Adrenal gland (tissue), 12 donors: ENCODE data around the gene UBXN2A. TPM values are rescaled to one million over a fixed set of nuclear protein-coding genes. Genes with fewer than 3 reads are reported as not detected.
"Not testable (repeated sequence)": the region's sequence is repeated elsewhere in the genome, so short reads cannot be mapped to it uniquely, and the experiment has no call there.

Source experiments
- DNase-seq, 7 donors: peaks; one replicate each; pipeline ENCODE4 v3.0.0-alpha.2; 2019 to 2020
- H3K27ac ChIP-seq, 5 donors: fragments of 200-600 bp; sonication (generic) in 4 of 5; 1 replicate in 3 of 5; 2 replicates in 2 of 5; pipeline versions ENCODE4 v1.5.1 to v1.8.0; 2016 to 2020; ENCODE audit warnings: mild to moderate bottlenecking in 1 of 5
- H3K27me3 ChIP-seq: fragments of 200-600 bp; 2 replicates; pipeline ENCODE4 v1.8.0; 2021
- H3K36me3 ChIP-seq, 2 donors: fragments of 200-600 bp; replicated peaks in 1 of 2; 1 replicate in 1 of 2; 2 replicates in 1 of 2; pipeline versions ENCODE4 v1.5.1 to v1.8.0; 2018 to 2022
- H3K4me1 ChIP-seq, 2 donors: fragments of 200-600 bp; replicated peaks in 1 of 2; 1 replicate in 1 of 2; 2 replicates in 1 of 2; pipeline versions ENCODE4 v1.5.1 to v1.8.0; 2018 to 2021
- H3K4me3 ChIP-seq, 4 donors: fragments of 200-600 bp; sonication (generic) in 3 of 4; one replicate each; pipeline ENCODE4 v1.5.1; 2016 to 2018
- H3K9me3 ChIP-seq, 3 donors: fragments of 200-600 bp; sonication (generic) in 1 of 3; replicated peaks in 1 of 3; 1 replicate in 2 of 3; 2 replicates in 1 of 3; pipeline versions ENCODE4 v1.5.1 to v1.8.0; 2016 to 2021
- CTCF ChIP-seq, 6 experiments: fragments of 450-650 bp in 4 of 6; fragments of 200-600 bp in 2 of 6; sonication (generic) in 1 of 6; IDR thresholded peaks; 1 replicate in 5 of 6; 2 replicates in 1 of 6; pipeline versions ENCODE4 v1.5.1 to v1.8.0; 2016 to 2021; ENCODE audit warnings: antibody characterized with exemption in 6 of 6, mild to moderate bottlenecking in 2 of 6, moderate library complexity in 1 of 6
- POLR2A ChIP-seq, 2 donors: fragments of 450-650 bp; IDR thresholded peaks; one replicate each; pipeline ENCODE4 v1.6.1; 2017; ENCODE audit warnings: antibody characterized with exemption in 2 of 2, mild to moderate bottlenecking in 2 of 2, moderate library complexity in 1 of 2
- WGBS, 4 donors: extraction: QIAGEN DNeasy Blood & Tissue Kit in 2 of 4; methylation state at CpG; one replicate each; pipeline versions ENCODE4 v1.1.5 to v1.1.7; 2013 to 2017; 5-methylcytosine and 5-hydroxymethylcytosine counted together
- intact Hi-C, 2 donors: fragments of 100-400 bp; cut with DNase I; formaldehyde crosslinking; loops; one replicate each; pipeline versions ENCODE4 v1.14.1 to v1.15.0; 2022 to 2023
- polyA plus RNA-seq, 3 donors: library from polyadenylated mRNA; stranded (reverse); fragments of 200-250 nt in 2 of 3; fragments of 350-450 nt in 1 of 3; fragmentation: Illumina TruSeq in 1 of 3; extraction: RNeasy Lipid Tissue Mini Kit (QIAGEN cat#74804) in 1 of 3; gene quantifications; one replicate each; pipeline ENCODE4 v1.2.3, GENCODE V29; 2013 to 2014
- total RNA-seq, 9 donors: library from RNA; depleted of rRNA in 4 of 9; stranded (reverse); fragments of >200 nt in 4 of 9; fragments of 120-200 nt in 1 of 9; fragmentation: NEBNext Ultra II Directional in 1 of 9; extraction: Animal tissue kit (Norgen Biotek cat#: 25700) in 1 of 9; gene quantifications; one replicate each; pipeline versions ENCODE4 v1.1.0 to v1.2.4, GENCODE V29; 2013 to 2023
- donor health status: healthy with polysubstance abuse.
- donor health status: Bipolar disorder and iron deficiency.
- donor health status: DM: yes; HTN: yes; CAD: no.
- donor health status: DM: no; HTN: no; CAD: no.
- donor health status: DM: no; HTN: no; CAD: no.
- donor health status: DM: yes; HTN: yes; CAD: no.

UBXN2A gene
- total and polyA plus RNA-seq, 12 donors, result 5.4 to 17.3 (median 11.0) TPM

GRCh38 chr2:24010477-24011249 lies 70.4 kb downstream of the UBXN2A start:
- Histone ChIP-seq H3K4me1 (peaks cover 0 to 11% of the 10 kb centered on the region in 2 donors), H3K9me3 (no peaks in the 10 kb centered on the region), H3K36me3 (no peaks in the 10 kb centered on the region), H3K27me3 (peaks cover 13% of the 10 kb centered on the region), H3K27ac (no peak overlapping the region), H3K4me3 (no peak overlapping the region)
- 60 to 87% (median 64%) methylated on average over 17 to 37 of the region's 37 CpGs for WGBS, 4 donors
- no peak for DNase-seq
- no peak for TF ChIP-seq POLR2A (IDR thresholded peaks at IDR 0.05)
- intact Hi-C loops, result no loop called here

GRCh38 chr2:24011250-24012104 lies 71.2 kb downstream of the UBXN2A start:
- intact Hi-C loops, result no loop called here
- no peaks in the 10 kb centered on the region for H3K9me3 ChIP-seq
- no peak overlapping the region for H3K27ac ChIP-seq
- H3K4me1 ChIP-seq, result peaks cover 0 to 11% of the 10 kb centered on the region in 2 donors
- peaks cover 13% of the 10 kb centered on the region for H3K27me3 ChIP-seq
- no peak for TF ChIP-seq POLR2A (IDR thresholded peaks at IDR 0.05)
- no peak for TF ChIP-seq CTCF (IDR thresholded peaks at IDR 0.05)
- H3K36me3 ChIP-seq, result no peaks in the 10 kb centered on the region
- WGBS, 4 donors, result 70 to 83% (median 74%) methylated on average over 7 of the region's 7 CpGs
- H3K4me3 ChIP-seq, result no peak overlapping the region
- DNase-seq, result no peak

GRCh38 chr2:24012521-24013188 lies 72.4 kb downstream of the UBXN2A start:
- Histone ChIP-seq H3K27me3 (peaks cover 13% of the 10 kb centered on the region), H3K9me3 (no peaks in the 10 kb centered on the region), H3K4me1 (peaks cover 0 to 11% of the 10 kb centered on the region in 2 donors), H3K36me3 (no peaks in the 10 kb centered on the region), H3K27ac (no peak overlapping the region), H3K4me3 (no peak overlapping the region)
- TF ChIP-seq CTCF (IDR thresholded peaks at IDR 0.05), result no peak
- TF ChIP-seq POLR2A (IDR thresholded peaks at IDR 0.05), result no peak
- DNase-seq, result no peak
- WGBS, 4 donors, result 65 to 74% (median 70%) methylated on average over 9 of the region's 9 CpGs
- intact Hi-C loops, result no loop called here

- DNase-seq, H3K27ac ChIP-seq, intact Hi-C loops, H3K36me3 ChIP-seq, H3K4me3 ChIP-seq, H3K4me1 ChIP-seq, H3K9me3 ChIP-seq: not testable (repeated sequence)
- H3K27me3 ChIP-seq, result peaks cover 12% of the 10 kb centered on the region
- WGBS, 4 donors, result 85 to 89% (median 86%) methylated on average over 6 of the region's 6 CpGs
Observed at GRCh38 chr2:24014902-24015301, 74.6 kb downstream of the UBXN2A start.
